Measurements from ENCODE around the gene CLMP. TPM values are rescaled to one million over a fixed set of nuclear protein-coding genes. Genes with fewer than 3 reads are reported as not detected.
A peak's percentile ranks its signal among the peaks of the same experiment; 100 is the strongest.

Gene CLMP
- total RNA-seq, 2 donors from 2014 or later = 10.1 to 22.1 TPM

DNA sequence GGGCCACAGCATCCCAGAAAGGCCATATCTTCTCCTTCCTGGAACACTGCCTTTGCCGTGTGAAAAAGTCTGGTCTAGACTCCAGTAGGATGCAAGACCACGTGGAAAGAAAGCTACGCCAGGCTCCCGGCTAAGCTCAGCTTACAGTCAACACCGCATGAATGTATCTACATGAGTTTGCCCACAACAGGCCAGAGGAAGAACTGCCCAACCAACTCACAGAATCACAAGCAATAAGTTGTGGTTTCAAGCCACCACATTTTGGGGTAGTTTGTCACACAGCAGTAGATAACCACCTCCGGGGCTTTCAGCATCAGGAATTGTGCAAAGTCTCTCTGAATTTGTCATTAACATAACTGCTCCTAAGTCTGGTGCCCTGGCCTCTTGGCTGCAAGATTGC lies 160.5 kb downstream of the CLMP start:
- intact Hi-C loops (cut with DNase I) = no loop called here
- Histone ChIP-seq H3K27ac (no peak overlapping the region), H3K4me3 (no peak overlapping the region), H3K36me3 (replicated peaks in 1 of 2; ENCODE audit: insufficient read depth in 1 of 2, low read depth in 2 of 2) (no peaks in the 10 kb centered on the region), H3K27me3 (no peaks in the 10 kb centered on the region), H3K4me1 (no peaks in the 10 kb centered on the region), H3K9me3 (no peaks in the 10 kb centered on the region)
- WGBS, 2 donors = 65 to 67% methylated on average over 5 to 6 of the region's 6 CpGs
- ATAC-seq = no peak
- no peak for DNase-seq
- TF ChIP-seq, protein P1, sequence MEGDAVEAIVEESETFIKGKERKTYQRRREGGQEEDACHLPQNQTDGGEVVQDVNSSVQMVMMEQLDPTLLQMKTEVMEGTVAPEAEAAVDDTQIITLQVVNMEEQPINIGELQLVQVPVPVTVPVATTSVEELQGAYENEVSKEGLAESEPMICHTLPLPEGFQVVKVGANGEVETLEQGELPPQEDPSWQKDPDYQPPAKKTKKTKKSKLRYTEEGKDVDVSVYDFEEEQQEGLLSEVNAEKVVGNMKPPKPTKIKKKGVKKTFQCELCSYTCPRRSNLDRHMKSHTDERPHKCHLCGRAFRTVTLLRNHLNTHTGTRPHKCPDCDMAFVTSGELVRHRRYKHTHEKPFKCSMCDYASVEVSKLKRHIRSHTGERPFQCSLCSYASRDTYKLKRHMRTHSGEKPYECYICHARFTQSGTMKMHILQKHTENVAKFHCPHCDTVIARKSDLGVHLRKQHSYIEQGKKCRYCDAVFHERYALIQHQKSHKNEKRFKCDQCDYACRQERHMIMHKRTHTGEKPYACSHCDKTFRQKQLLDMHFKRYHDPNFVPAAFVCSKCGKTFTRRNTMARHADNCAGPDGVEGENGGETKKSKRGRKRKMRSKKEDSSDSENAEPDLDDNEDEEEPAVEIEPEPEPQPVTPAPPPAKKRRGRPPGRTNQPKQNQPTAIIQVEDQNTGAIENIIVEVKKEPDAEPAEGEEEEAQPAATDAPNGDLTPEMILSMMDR (IDR thresholded peaks at IDR 0.05) = no peak
- no peak for TF ChIP-seq POLR2A (IDR thresholded peaks at IDR 0.05)

DNA sequence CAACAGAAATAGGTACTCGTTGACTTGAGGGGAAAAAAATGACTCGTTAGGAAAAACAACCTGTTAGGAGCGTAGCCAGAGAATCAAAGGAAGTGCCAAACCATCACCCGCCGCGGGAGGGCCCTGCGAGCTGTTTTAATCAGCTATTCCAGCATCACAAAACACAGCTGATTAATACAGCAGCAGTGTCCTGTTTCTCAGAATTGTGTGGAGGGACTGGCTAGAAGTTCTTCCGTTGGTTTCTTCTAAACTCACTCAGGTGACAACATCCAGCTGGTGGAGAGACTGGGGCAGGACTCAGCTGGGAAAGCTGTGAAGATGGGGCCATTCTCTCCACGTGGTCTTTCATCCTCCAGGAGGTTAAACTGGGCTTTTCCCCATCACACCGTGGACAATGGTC lies 161.2 kb downstream of the CLMP start:
- no peaks in the 10 kb centered on the region for H3K27me3 ChIP-seq
- intact Hi-C loops (cut with DNase I) = no loop called here
- TF ChIP-seq, protein P1 (IDR thresholded peaks at IDR 0.05) = peak in 1 of 7 experiments; percentile 4
- TF ChIP-seq POLR2A (IDR thresholded peaks at IDR 0.05) = no peak
- no peak overlapping the region for H3K27ac ChIP-seq
- H3K36me3 ChIP-seq (replicated peaks in 1 of 2; ENCODE audit: insufficient read depth in 1 of 2, low read depth in 2 of 2) = no peaks in the 10 kb centered on the region
- H3K4me1 ChIP-seq = no peaks in the 10 kb centered on the region
- H3K9me3 ChIP-seq = no peaks in the 10 kb centered on the region
- H3K4me3 ChIP-seq = no peak overlapping the region
- 42 to 49% methylated on average over 10 of the region's 10 CpGs for WGBS, 2 donors
- ATAC-seq = no peak
- no peak for DNase-seq

DNA sequence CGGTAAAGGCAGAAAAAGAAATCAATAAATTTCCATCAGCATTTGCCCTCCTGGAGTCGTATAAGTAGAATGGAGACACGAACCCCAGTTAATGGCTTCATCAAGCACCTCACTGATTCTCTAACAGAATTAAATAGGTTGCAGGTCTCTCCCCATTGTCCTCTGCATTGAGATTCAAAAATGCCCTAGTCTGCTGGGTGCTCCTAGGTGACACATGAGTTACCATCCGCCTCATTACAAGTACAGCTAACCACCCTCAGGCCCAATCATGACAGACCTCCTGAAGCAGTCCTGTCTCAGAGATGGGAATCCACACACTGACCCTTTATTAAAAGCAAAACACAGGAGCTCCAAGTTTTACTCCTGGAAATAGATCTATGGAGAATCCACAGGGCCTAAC lies 164.5 kb downstream of the CLMP start:
- TF ChIP-seq, protein P1 (IDR thresholded peaks at IDR 0.05) = no peak
- TF ChIP-seq POLR2A (IDR thresholded peaks at IDR 0.05) = no peak
- Histone ChIP-seq H3K36me3 (replicated peaks in 1 of 2; ENCODE audit: insufficient read depth in 1 of 2, low read depth in 2 of 2) (no peaks in the 10 kb centered on the region), H3K27me3 (no peaks in the 10 kb centered on the region), H3K9me3 (no peaks in the 10 kb centered on the region), H3K4me3 (no peak overlapping the region), H3K27ac (no peak overlapping the region), H3K4me1 (no peaks in the 10 kb centered on the region)
- intact Hi-C loops (cut with DNase I) = no loop called here
- DNase-seq (no peak), ATAC-seq (no peak)
- WGBS, 2 donors = 37 to 54% methylated on average over 3 to 4 of the region's 4 CpGs

DNA sequence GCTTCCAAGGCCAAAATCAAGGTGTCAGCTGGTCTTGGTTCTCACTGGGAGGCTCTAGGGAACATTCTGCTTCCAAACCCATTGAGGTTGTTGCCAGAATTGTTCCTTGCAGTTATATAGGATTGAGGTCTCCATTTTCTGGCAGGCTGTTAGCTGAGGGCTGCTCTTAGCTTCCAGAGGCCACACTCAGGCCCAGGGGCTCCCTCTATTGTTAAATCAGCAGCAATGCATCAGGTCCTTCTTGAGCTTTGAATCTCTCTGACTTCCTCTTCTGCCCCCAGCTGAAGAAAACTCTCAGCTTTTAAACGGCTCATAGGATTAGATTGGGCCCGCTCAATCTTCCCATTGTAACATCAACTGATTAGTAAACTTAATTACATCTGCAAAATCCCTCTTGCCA lies 174.1 kb downstream of the CLMP start:
- Histone ChIP-seq H3K9me3 (no peaks in the 10 kb centered on the region), H3K36me3 (replicated peaks in 1 of 2; ENCODE audit: insufficient read depth in 1 of 2, low read depth in 2 of 2) (no peaks in the 10 kb centered on the region), H3K27me3 (no peaks in the 10 kb centered on the region), H3K4me3 (no peak overlapping the region), H3K27ac (no peak overlapping the region), H3K4me1 (peaks cover 3% of the 10 kb centered on the region)
- ATAC-seq (no peak), DNase-seq (peak in 2 of 4 donors; percentile 9 to 16)
- intact Hi-C loops (cut with DNase I) = loop anchor here (10.0 kb wide), 1 partner anchor 156 kb away; no protein-coding TSS in a partner anchor
- TF ChIP-seq POLR2A (IDR thresholded peaks at IDR 0.05) = no peak
- TF ChIP-seq, protein P1 (IDR thresholded peaks at IDR 0.05) = peak in 3 of 7 experiments; percentile 10 to 27 (median 17)
- WGBS, 2 donors = 42 to 67% methylated on average over 2 of the region's 2 CpGs

Small RNA genes lying within 50 kb of the gene (small RNA-seq; reads per million reads assigned to genes)
- gene RPL31P47 = not detected
- not detected for gene SNORD14C
- gene SNORD14D = not detected
- 54.4 reads per million, percentile 95 among the genes with 10 or more reads in this experiment for gene SNORD14E

Other genes starting within 250 kb of the CLMP start
- gene BSX, start 213.4 kb downstream of the CLMP start, total RNA-seq = not detected
- 100 to 1,000 TPM; 423 to 660 TPM for gene HSPA8, start 133.1 kb downstream of the CLMP start, total RNA-seq
- 1 to 10 TPM in 1 of 2 donors, under 1 TPM in 1; 0.66 to 3.4 TPM for gene GRAMD1B, start 235.0 kb upstream of the CLMP start, total RNA-seq

Data from body of pancreas (tissue), 4 donors.